Body of pancreas (tissue), 4 donors: ENCODE measurements around the gene PALLD. TPM values are rescaled to one million over a fixed set of nuclear protein-coding genes. Genes with fewer than 3 reads are reported as not detected.

ENCODE experiments used
- ATAC-seq: fragments of 150-250 bp; one replicate; pipeline ENCODE4 v1.9.1; 2016
- DNase-seq, 4 donors: peaks; one replicate each; pipeline ENCODE4 v3.0.0-alpha.2; 2019
- H3K27ac ChIP-seq, 4 donors: fragments of 200-600 bp; sonication (generic); 1 replicate in 3 of 4; 2 replicates in 1 of 4; pipeline versions ENCODE4 v1.5.1 to v1.6.1; 2016 to 2019; ENCODE audit warnings: mild to moderate bottlenecking in 1 of 4, mixed read lengths in 1 of 4, moderate library complexity in 1 of 4
- H3K27me3 ChIP-seq, 2 donors: fragments of 200-600 bp; sonication (generic); one replicate each; pipeline ENCODE4 v1.6.0; 2016; ENCODE audit warnings: mild to moderate bottlenecking in 1 of 2
- H3K36me3 ChIP-seq, 2 donors: fragments of 200-600 bp; sonication (generic); replicated peaks in 1 of 2; 2 replicates each; pipeline ENCODE4 v1.5.1; 2016; ENCODE audit warnings: low read depth in 2 of 2; ENCODE audit not compliant: insufficient read depth in 1 of 2
- H3K4me1 ChIP-seq: fragments of 200-600 bp; sonication (generic); one replicate; pipeline ENCODE4 v1.6.0; 2016
- H3K4me3 ChIP-seq, 2 donors: fragments of 200-600 bp; sonication (generic); 1 replicate in 1 of 2; 2 replicates in 1 of 2; pipeline ENCODE4 v1.5.1; 2016 to 2019
- H3K9me3 ChIP-seq, 3 donors: fragments of 200-600 bp; sonication (generic); 1 replicate in 2 of 3; 2 replicates in 1 of 3; pipeline ENCODE4 v1.5.1; 2016
- POLR2A ChIP-seq, 3 donors: fragments of 450-650 bp; IDR thresholded peaks; one replicate each; pipeline ENCODE4 v1.6.1; 2016; ENCODE audit warnings: antibody characterized with exemption in 3 of 3, mild to moderate bottlenecking in 2 of 3
- WGBS, 2 donors: methylation state at CpG; one replicate each; pipeline ENCODE4 v1.1.5; 2017; 5-methylcytosine and 5-hydroxymethylcytosine counted together
- intact Hi-C: fragments of 100-400 bp; cut with DNase I; formaldehyde crosslinking; loops from one replicate; pipeline ENCODE4 v1.15.1; 2023
- total RNA-seq, 2 donors: library from RNA; depleted of rRNA; stranded (reverse); fragments of >200 nt; gene quantifications; one replicate each; pipeline ENCODE4 v1.1.0, GENCODE V29; 2016
- TF ChIP-seq, protein P1 (sequence below), 7 experiments: fragments of 450-650 bp in 4 of 7; fragments of 200-600 bp in 3 of 7; sonication (generic) in 3 of 7; IDR thresholded peaks; one replicate each; pipeline ENCODE4 v1.5.1; 2016 to 2019; ENCODE audit warnings: antibody characterized with exemption in 7 of 7

The PALLD gene
- total RNA-seq, 2 donors from 2014 or later: 46.8 to 52.4 TPM

DNA sequence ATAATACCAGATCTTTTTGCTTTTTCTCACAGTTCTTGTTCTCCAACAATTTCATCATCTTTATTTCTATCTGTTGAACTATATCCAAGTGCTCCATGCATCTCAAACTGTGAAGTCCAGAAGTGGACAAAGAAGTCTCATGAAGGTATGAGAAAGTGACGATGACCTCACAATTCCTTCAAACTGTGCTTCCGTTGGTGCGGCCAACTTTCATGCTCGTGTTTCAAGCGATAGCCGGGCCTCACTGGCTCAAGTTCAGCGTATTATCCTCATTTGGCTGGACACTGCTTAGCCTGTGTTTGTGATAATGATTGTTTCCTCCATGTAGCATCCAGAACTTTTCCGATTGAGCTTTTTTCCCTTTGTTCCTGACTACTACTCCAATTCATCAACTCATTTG is 143.1 kb downstream of the PALLD start:
- H3K27me3 ChIP-seq: no peaks in the 10 kb centered on the region
- H3K4me3 ChIP-seq: no peak overlapping the region
- TF ChIP-seq POLR2A (IDR thresholded peaks at IDR 0.05): no peak
- TF ChIP-seq, protein P1, sequence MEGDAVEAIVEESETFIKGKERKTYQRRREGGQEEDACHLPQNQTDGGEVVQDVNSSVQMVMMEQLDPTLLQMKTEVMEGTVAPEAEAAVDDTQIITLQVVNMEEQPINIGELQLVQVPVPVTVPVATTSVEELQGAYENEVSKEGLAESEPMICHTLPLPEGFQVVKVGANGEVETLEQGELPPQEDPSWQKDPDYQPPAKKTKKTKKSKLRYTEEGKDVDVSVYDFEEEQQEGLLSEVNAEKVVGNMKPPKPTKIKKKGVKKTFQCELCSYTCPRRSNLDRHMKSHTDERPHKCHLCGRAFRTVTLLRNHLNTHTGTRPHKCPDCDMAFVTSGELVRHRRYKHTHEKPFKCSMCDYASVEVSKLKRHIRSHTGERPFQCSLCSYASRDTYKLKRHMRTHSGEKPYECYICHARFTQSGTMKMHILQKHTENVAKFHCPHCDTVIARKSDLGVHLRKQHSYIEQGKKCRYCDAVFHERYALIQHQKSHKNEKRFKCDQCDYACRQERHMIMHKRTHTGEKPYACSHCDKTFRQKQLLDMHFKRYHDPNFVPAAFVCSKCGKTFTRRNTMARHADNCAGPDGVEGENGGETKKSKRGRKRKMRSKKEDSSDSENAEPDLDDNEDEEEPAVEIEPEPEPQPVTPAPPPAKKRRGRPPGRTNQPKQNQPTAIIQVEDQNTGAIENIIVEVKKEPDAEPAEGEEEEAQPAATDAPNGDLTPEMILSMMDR (IDR thresholded peaks at IDR 0.05): no peak
- H3K27ac ChIP-seq: no peak overlapping the region
- no peaks in the 10 kb centered on the region for H3K9me3 ChIP-seq
- H3K4me1 ChIP-seq: no peaks in the 10 kb centered on the region
- ATAC-seq (no peak), DNase-seq (no peak)
- WGBS, 2 donors: 87 to 96% methylated on average over 8 of the region's 8 CpGs
- H3K36me3 ChIP-seq: no peaks in the 10 kb centered on the region
- intact Hi-C loops: no loop called here

DNA sequence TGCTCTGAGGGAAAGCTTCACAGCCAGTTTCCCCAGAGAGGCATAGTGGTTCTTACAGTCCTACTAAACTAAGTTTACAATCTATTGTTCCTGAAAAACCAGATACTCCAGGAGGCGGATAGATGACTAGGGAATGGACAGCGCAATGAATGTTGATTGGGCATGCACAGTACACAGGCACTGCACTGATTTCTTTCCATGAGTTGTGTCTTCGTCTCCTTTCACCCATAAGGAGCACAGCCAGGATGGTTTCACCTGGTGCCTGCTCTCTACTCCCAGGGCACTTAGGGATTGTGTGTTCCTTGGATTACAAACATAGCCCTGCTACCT is 144.9 kb downstream of the PALLD start:
- ATAC-seq (no peak), DNase-seq (no peak)
- H3K36me3 ChIP-seq: no peaks in the 10 kb centered on the region
- TF ChIP-seq, protein P1 (IDR thresholded peaks at IDR 0.05): no peak
- no peak for TF ChIP-seq POLR2A (IDR thresholded peaks at IDR 0.05)
- no peaks in the 10 kb centered on the region for H3K27me3 ChIP-seq
- H3K4me3 ChIP-seq: no peak overlapping the region
- no peaks in the 10 kb centered on the region for H3K4me1 ChIP-seq
- 78 to 93% methylated on average over 3 of the region's 3 CpGs for WGBS, 2 donors
- H3K9me3 ChIP-seq: no peaks in the 10 kb centered on the region
- intact Hi-C loops: no loop called here
- no peak overlapping the region for H3K27ac ChIP-seq

DNA sequence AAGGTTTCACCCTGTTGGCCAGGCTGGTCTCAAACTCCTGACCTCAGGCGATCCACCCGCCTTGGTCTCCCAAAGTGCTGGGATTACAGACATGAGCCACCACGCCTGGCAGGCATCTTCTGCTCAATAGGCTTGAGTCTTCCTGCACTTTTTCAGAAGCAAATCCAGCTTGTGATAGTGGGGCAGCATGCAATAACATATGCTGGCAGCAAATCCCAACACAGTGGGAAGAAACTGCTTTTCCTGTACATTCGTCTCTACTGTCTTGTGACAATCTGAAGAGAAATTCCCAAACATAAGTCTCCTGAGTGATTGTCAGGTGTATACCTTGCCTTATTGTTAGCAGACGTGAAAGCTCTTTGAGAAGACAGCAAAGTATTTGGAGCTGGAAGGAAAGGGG is 145.7 kb downstream of the PALLD start:
- Histone ChIP-seq H3K27me3 (no peaks in the 10 kb centered on the region), H3K27ac (no peak overlapping the region), H3K4me3 (no peak overlapping the region), H3K4me1 (no peaks in the 10 kb centered on the region), H3K9me3 (no peaks in the 10 kb centered on the region), H3K36me3 (no peaks in the 10 kb centered on the region)
- WGBS, 2 donors: 74 to 85% methylated on average over 5 of the region's 5 CpGs
- intact Hi-C loops: no loop called here
- no peak for DNase-seq
- no peak for ATAC-seq
- TF ChIP-seq POLR2A (IDR thresholded peaks at IDR 0.05): no peak
- TF ChIP-seq, protein P1 (IDR thresholded peaks at IDR 0.05): no peak

DNA sequence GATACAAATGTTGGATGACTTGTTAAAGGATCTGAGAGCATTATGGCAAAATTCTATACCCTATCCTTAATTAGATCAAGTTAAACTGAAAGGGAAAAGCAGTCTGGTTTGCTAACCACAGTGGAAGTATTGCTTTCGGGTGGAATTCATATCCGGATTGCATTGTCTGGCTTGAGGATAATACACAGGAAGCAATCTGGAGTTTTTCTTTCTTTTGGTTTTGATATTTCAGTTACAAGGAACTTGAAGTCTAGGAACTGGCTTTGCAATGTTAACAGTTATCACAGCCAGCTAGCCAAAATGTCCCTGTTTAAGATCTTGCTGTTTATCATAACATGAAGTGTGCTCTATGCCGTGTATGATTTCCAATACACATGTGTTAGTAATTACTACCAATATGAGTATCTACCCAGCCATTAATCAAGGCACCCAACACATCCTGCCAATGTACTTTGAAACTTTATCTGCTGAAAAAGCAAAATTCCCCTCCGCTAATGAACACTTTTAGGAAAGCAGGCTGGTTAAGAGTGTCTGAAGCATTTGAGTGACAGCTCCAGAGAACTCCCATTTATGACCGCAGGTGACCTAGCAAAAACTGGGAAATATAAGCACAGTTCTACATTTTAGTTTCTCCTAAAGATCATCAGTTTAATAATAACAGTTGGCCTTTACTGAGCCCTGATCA is 146.4 kb downstream of the PALLD start:
- no peak overlapping the region for H3K27ac ChIP-seq
- intact Hi-C loops: no loop called here
- no peak for DNase-seq
- no peak for TF ChIP-seq POLR2A (IDR thresholded peaks at IDR 0.05)
- TF ChIP-seq, protein P1 (IDR thresholded peaks at IDR 0.05): no peak
- H3K36me3 ChIP-seq: no peaks in the 10 kb centered on the region
- no peaks in the 10 kb centered on the region for H3K9me3 ChIP-seq
- no peaks in the 10 kb centered on the region for H3K4me1 ChIP-seq
- no peaks in the 10 kb centered on the region for H3K27me3 ChIP-seq
- ATAC-seq: no peak
- H3K4me3 ChIP-seq: no peak overlapping the region
- WGBS, 2 donors: 73 to 86% methylated on average over 5 of the region's 5 CpGs

DNA sequence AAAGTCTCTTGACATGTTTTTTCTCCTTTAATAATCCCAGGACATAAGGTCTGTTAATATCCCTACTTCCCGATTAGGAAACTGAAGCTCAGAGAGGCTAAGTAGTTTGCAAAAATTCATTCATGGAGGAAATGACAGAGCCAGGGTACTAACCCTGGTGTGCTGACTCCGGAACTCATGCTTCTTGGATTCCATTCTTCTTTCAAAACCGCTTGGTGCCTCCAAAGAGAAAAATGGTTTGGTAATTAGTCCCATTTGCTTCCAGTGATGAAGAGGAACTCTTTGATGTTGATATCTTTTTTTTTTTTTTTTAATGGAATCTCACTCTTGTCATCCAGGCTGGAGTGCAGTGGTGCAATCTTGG is 146.9 kb downstream of the PALLD start:
- Histone ChIP-seq H3K4me3 (no peak overlapping the region), H3K27ac (no peak overlapping the region), H3K4me1 (no peaks in the 10 kb centered on the region), H3K9me3 (no peaks in the 10 kb centered on the region), H3K36me3 (no peaks in the 10 kb centered on the region), H3K27me3 (no peaks in the 10 kb centered on the region)
- ATAC-seq (no peak), DNase-seq (no peak)
- no peak for TF ChIP-seq POLR2A (IDR thresholded peaks at IDR 0.05)
- TF ChIP-seq, protein P1 (IDR thresholded peaks at IDR 0.05): no peak
- intact Hi-C loops: no loop called here
- WGBS, 2 donors: 73 to 81% methylated on average over 3 of the region's 3 CpGs
